ENCODE data around the gene SAMD4A.
"Not testable (repeated sequence)": the region's sequence is repeated elsewhere in the genome, so short reads cannot be mapped to it uniquely, and the experiment has no call there.

SAMD4A gene

GRCh38 chr14:54600717-54601109 is 33.8 kb downstream of the SAMD4A start:
- DNase-seq: no peak

- DNase-seq: no peak
These were observed 36.4 kb downstream of the SAMD4A start for GRCh38 chr14:54603362-54603761.

DNA sequence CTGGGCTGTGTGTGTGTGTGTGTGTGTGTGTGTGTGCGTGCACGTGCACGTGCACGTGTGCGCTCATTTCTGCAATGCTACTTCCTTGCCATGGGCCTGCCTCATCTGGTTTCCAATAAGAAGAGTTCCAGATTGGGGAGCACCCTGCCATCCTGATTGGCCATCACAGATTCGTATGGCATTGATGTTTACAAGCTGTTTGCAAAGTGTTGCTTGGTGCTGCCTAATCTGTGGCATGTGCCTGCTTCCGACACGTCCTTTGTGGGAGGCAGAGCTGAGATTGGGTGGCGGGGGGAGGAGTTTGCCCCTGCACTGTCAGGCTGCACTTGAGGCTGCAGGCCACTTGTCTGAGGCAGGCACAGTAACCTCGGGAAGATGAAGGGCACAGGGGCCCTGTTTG is 39.2 kb downstream of the SAMD4A start:
- peak; percentile 1 for DNase-seq

DNA sequence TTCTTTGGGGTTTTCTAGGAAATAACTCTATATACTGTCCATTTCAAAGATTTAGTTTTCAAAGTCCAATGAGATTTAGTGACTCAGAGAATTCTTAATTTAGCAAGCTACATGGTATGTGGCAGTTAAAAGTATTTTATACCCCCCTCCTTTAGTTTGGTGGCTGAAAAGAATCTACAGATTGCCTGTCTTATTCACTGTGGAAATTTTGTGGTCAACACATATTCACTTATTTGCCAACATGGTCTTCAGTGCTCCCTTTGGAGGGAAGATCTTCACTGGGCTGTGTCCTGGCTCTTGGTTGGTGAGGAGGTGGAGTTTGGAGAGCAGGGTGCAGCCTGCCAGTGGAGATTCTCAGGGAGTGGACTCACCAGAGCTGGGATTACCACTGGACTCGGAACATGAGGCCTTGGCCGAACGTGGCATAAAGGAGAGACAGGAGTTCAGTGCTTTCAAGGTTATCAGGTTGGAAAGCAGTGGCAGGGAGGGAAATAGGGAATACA is 39.8 kb downstream of the SAMD4A start:
- no peak for DNase-seq

- no peak for DNase-seq
These were observed 42.6 kb downstream of the SAMD4A start for GRCh38 chr14:54609576-54609975.

- DNase-seq: no peak
These were observed 43.4 kb downstream of the SAMD4A start for GRCh38 chr14:54610051-54610977.

DNA sequence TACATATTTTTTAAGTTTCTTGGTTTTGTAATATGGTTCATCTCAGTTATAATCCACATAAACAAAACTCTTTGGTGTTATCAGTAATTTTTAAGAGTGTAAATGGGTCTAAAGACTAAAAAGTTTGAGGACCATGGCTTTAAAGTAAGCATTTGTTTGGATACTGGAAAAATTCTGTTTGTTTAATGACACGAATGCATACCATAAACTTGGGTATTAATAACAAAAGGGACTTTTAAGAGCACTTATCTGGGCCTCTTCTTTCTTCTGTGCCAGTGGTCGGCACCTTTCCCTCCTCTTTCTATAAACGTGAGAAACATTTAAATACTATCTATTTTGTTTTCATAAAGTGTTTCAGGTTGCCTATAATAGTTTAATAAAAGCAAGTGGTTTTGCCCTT is 47.4 kb downstream of the SAMD4A start:
- no peak for DNase-seq

GRCh38 chr14:54617467-54617866 is 50.5 kb downstream of the SAMD4A start:
- no peak for DNase-seq

- no peak for DNase-seq
These were observed 54.8 kb downstream of the SAMD4A start for GRCh38 chr14:54621686-54622085.

DNA sequence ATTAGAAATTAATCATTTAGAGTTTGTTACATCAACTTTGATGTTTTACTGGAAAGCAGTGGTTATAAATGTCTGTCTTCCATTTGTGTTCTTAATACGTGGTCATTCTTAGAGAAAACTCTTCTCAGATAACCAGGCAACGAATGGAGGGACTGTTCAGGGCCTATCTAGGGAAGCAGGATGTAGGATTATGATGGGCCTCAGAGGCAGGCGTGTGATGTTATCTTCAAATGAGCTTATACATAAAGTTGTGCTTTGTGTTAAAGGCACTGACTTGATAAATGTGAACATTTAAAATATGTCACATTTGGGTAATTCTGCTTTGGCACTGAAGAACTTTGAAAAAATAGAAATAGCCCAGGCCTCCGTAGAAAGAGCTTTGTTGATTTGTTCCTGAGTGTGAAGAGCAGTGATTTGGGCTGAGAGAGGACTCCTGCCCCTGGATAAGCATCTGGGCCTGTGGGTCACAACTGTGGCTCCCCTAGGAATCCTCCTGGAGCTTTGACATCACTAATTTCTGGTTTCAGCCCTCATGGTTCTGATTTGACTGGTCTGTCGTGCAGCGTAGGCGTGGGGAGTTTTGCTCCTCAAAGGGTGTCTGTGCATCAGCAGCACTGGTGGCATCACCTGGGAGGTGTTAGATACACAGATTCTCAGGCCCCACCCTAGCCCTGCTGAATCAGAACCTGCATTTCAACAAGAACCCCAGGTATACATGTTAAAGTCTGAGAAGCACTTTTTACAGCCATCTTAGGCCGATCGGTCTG is 55.4 kb downstream of the SAMD4A start:
- DNase-seq: no peak

GRCh38 chr14:54623279-54624004 is 56.5 kb downstream of the SAMD4A start:
- DNase-seq: no peak

DNA sequence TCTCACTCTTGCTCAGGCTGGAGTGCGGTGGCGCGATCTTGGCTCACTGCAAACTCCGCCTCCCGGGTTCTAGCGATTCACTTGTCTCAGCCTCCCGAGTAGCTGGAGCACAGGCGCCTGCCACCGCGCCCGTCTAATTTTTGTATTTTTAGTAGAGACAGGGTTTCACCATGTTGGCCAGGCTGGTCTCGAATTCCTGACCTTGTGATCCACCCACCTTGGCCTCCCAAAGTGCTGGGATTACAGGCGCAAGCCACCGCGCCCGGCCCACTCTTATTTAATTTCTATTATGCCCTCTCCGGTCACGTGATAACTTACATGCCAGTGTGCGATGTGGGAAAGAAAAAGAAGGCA is 57.1 kb downstream of the SAMD4A start:
- not testable (repeated sequence) for DNase-seq

DNA sequence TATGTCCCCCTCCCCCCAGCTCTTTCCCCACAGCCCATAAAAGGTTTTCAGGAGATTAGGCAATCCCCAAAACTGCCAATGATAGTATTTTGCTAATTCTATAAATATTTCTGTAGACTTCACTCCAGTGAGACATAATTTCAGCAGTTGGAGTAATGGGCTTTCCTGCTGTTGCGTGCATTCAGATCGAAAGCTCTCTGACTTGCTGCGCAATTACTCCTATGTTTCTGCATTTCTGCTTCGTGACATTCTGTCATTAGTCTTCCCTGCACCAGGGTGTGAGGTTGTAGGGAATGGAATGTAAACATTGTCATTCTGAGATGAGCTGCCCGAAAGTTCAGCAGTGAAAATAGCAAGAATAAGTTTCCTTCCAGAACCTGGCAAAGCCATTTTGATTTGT is 58.2 kb downstream of the SAMD4A start:
- DNase-seq: no peak

- DNase-seq: no peak
These were observed 60.3 kb downstream of the SAMD4A start for GRCh38 chr14:54627219-54627539.

GRCh38 chr14:54627540-54628363 is 60.8 kb downstream of the SAMD4A start:
- DNase-seq: no peak

DNA sequence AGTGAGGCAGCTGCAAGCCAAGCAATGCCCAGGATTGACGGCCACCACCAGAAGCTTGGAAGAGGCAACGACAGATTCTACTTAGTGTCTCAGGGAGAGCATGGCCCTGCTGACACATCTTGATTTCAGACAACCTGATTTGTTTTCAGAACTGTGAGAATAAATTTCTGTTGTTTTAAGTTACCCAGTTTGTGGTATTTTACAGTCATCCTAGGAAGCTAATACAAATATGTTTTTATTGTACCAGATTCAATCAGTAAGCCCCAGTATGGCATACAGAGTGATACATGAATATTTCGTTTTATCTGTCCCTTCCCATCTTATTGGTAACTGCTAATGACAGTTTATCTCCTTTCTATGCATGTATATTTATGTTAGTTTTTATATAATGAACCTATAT is 62.3 kb downstream of the SAMD4A start:
- DNase-seq: no peak

DNA sequence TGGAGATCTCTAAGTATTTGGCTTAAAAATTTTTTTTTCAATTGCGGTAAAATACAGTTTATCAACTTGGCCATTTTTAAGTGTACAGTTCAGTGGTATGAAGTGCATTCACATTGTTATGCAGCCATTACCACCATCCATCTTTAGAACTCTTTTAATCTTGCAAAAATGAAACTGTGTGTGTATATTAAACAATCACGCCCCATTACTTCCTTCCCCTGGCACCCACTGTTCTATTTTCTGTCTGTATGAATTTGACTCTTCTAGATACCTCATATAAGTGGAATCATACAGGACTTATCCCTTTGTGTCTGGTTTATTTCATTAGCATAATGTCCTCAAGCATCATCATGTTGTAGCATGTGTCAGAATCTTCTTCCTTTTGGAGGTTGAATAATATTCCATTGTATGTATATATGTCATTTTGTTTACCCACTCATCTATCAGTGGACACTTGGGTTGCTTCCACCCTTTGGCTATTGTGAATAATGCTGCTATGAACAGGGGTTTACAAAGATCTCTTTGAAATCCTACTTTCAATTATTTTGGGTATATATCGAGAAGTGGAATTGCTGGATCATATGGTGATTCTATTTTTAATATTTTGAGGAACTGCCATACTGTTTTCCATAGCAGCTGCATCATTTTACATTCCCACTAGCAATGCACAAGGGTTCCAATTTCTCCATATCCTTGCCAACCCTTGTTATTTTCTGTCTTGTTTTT is 62.9 kb downstream of the SAMD4A start:
- DNase-seq: no peak

DNA sequence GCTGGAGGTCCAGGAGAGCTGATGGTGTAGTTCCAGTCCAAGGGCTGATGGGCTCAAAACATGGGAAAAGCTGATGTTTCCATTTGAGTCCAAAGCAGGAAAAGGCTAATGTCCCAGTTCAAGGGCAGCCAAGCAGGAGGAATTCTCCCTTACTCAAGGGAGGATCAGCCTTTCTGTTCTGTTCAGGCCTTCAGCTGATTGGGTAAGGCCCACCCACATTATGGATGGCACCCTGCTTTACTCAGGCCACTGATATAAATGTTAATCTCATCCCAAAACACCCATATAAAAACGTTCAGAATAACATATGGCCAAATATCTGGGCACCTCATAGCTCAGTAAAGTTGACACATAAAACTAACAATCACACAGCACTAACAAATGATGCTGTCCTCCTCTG is 64.1 kb downstream of the SAMD4A start:
- no peak for DNase-seq

DNA sequence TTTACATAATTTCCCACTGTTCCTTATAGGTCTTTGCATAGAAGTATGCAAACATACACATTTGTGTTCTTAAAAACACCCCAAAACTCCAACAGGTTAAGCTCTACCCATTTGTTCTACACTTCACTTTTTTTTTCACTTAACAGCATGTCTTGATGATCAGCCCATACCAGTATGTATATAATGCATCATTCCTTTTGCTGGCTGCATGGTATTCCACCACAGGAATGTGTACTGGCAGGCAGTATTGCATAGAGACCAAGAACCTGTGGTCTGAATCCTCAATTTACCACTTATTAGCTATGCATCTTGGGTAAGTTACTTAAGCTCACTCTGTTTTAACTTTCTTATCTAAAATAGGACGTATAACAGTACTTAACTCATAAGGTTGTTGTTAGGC is 65.5 kb downstream of the SAMD4A start:
- no peak for DNase-seq

GRCh38 chr14:54633076-54633475 is 66.1 kb downstream of the SAMD4A start:
- no peak for DNase-seq

- DNase-seq: no peak
These were observed 70.6 kb downstream of the SAMD4A start for GRCh38 chr14:54637270-54638134.

All from DMS153 (cell line).